DMS153 (cell line): ENCODE data around the gene OR1S1.
"Not testable (repeated sequence)": the region's sequence is repeated elsewhere in the genome, so short reads cannot be mapped to it uniquely, and the experiment has no call there.

ENCODE experiments used
- DNase-seq: peaks from one replicate; lab custom pipeline; 2025; lab: John Stamatoyannopoulos, UW

OR1S1 gene

DNA sequence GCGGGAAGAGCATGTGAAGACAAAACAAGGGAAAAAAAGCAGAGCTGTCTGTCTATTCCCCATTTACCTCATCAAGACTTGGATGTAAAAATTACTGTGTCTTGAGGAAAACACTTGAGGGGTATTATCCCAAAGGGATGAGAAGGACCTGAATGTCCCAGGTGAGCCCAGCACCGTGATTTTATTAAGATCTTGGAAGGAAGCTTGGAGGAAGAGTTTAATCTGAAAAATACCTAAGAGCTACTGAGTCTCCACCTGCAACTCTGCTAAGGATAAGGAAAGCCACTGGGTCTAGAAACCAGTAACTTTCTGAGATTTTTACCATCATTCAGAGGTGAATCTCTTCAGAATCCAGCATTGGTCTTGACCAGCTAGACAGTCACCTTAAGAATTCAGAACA is at the start of gene OR1S1:
Gene OR1S1, plus strand, starts transcription at position 301 of the 400 bp plus-strand sequence.
- not testable (repeated sequence) for DNase-seq

GRCh38 chr11:58164389-58164788 is 48.1 kb upstream of the OR1S1 start:
- no peak for DNase-seq

- DNase-seq, result no peak
Observed at GRCh38 chr11:58164990-58165389, 47.5 kb upstream of the OR1S1 start.

DNA sequence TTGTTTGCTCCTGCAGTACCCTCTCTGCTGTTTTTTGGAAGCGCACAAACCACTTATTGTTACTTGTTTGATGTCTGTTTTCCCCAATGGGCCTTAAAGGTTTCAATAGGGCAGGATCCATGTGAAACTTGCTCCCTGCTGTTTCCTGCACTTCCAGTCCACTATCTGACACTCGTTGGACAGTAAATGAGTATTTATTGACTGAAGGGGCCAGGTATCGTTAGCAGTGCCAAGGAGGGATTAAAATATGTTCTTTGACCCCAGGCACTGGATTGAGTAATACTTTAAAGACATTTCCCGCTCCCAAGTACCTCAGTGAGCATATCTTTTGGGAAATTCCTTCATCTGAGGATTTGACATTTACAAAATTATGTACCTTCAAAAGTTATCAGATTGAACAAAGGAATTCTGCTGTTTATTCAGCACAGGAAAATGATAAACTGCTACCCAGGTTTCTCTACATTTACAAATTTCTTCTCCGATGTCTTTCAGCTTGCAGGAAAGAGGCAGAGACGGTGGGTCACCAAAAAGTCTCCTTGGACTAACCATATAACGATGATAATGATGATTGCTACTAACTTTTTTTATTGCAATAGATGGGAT is 46.9 kb upstream of the OR1S1 start:
- no peak for DNase-seq

DNA sequence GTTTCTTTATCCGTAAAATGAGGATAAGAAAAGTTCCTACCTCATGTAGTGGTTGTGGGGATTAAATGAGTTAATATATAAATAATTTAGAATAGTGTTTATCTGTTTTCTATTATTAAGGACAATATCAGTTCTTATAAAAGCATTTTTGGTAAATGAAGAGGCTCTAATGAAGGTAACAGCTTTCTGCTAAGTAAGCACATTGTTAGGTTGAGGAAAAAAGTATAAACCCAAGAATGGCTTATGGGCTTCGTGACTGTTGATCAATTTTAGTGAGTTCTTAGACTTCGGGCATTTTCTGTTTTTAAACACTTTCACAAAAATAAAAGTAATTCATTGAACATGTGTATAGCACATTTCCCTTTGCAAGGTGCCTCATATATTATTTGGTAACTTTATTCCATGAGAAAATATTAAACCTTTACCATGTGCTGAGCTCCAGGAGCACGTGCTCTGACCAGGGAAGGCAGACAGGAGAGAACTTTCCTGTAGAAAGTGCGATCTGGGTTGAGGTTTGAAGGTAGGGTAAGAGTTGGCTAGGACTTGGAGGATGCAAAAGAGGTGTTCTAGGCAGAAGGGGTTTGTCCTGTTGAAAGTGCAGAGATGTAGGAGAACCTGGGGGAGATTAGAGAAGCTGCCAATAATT is 35.0 kb upstream of the OR1S1 start:
- no peak for DNase-seq

DNA sequence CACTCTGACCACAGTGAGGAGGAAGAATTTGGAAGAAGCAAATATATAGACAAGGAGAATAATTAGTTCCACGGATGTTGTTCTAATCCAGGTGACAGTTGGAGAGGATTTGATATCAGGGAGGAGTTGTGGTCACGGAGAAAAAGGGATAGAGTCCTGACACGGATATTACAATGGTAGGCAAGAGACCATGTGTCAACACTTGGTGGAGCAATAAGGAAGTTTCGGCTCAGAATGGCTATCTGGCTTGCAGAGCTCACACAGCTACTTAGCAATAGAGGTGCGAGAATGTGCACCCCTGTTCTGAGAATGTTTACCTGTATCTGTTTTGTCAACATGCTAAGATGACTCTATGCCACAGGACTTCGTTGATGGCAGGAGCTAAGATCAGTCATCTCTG is 34.1 kb upstream of the OR1S1 start:
- no peak for DNase-seq

DNA sequence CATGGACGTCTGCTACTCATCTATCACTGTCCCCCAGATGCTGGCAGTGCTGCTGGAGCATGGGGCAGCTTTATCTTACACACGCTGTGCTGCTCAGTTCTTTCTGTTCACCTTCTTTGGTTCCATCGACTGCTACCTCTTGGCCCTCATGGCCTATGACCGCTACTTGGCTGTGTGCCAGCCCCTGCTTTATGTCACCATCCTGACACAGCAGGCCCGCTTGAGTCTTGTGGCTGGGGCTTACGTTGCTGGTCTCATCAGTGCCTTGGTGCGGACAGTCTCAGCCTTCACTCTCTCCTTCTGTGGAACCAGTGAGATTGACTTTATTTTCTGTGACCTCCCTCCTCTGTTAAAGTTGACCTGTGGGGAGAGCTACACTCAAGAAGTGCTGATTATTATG is 32.9 kb upstream of the OR1S1 start:
- DNase-seq, result no peak

DNA sequence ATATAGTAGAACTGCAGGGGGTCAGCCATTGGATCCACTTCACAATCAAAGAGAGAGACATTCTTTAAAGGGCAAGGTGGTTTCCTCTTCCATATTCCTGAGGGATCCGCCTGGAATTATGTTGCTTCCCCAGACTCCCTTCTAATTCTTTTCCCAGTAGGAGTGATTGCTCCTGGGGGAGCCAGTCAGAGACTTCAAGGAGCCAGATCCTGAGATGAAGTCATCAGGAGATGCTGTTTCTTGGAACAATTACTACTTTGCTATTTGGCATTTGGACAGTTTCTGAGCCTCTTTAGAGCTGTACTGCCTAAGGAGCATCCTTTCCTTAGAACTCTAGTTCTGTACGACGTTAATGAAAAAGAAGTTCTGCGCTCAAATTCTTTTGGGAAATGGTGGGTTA is 25.6 kb upstream of the OR1S1 start:
- no peak for DNase-seq

DNA sequence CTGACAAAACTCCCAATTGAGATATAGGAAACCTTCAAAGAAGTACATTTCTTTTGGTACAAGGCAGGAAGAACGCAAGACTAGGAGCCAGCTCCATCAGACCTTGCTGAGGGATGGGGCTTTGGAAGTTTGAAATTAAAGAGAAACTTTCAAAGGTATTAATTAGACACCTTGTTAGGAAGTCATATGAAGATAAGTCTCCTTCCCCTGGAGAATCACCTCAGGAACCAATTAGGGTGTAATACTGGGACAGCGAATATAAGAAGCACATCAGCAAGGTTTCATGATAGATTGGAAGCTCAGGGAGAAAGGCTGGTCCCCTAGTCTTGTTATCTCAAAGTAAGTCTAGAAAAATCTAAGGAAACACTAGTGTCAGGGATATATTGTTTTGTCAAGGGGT is 23.8 kb upstream of the OR1S1 start, which contains the start of gene OR9Q2:
Gene OR9Q2, plus strand, starts transcription at position 301 of the 400 bp plus-strand sequence. CDS start 1,421 bp downstream, outside the sequence.
- DNase-seq, result no peak

DNA sequence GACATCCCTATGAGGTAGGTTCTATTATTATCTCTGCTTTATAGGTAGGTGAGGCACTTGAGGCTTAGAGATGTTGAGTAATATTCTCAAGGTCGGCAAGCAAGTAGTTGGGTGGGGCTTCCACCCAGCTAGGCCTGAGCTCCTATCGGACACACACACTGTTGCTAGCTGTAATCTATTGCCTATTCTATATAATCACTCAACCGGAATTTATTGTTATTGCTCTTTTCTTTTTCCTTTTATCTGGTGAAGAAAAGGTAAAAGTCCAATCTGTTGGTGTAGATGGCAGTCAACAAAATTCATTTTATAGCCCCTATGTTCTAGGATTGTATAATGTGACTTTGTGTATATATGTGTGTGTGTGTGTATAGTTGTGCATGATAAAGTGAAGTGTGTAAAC is 20.3 kb upstream of the OR1S1 start:
- no peak for DNase-seq

DNA sequence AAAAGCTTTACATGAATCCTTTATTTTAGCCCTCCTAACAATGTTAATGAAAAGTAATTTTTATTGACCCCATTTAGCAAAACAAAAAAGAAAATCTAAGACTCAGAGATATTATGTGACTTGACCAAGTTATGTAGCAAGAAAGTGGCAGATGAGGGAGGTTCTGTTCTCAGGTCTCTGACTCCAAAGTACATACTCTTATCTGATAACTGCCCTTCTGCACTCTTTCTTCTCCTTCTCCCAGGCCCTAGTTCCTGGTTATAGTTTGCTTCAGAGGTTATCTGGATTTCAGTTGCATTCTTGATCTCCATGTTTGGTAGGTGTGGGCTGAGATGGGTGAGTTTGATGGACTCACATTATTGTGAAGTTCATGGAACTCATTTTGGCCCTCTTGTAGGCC is 19.1 kb upstream of the OR1S1 start:
- DNase-seq, result no peak

GRCh38 chr11:58195939-58196338 is 16.6 kb upstream of the OR1S1 start:
- DNase-seq, result no peak

DNA sequence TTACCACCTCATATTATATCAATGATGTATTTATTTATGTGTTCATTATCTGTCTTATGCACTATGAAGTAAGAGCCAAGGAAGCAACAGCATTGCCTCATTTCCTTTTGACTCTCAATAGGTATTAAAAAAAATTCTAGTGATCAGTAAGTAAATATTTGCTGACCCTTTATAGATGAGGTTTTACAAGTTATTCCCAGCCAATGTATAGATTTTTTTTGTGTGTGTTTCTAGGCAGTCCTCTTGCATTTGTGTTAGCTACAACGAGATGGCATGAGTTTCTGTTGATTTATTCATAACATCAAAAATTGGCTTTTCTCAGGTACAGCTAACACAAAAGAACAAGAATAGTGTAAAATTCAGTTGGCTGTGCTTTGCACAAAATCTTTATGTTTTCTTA is 13.2 kb upstream of the OR1S1 start:
- no peak for DNase-seq

DNA sequence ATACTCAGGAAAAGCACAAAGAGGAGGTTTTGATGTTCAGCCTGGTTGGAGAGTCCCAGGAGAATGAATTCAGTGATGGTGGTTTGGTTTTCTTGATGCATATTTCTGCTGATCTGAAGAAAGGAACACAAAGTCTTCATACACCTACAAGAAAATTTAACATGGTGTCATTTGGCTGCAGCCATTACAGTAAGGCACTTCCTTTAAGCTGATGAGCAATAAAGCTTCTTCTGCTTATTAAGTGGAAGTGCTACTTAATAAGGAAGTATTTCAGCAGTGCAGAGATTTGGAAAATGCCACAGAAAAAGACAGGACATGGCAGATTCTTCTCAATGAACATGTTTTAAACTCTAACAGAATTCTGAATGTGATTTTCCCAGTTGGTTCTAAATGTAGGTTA is 8.5 kb upstream of the OR1S1 start, which contains the start of gene OR1S2:
Gene OR1S2, minus strand, starts transcription at position 101 of the 400 bp plus-strand sequence. Its CDS starts 0 bp downstream, at position 101.
- DNase-seq, result no peak

- no peak for DNase-seq
Observed at GRCh38 chr11:58216476-58216875, 4.0 kb downstream of the OR1S1 start.

DNA sequence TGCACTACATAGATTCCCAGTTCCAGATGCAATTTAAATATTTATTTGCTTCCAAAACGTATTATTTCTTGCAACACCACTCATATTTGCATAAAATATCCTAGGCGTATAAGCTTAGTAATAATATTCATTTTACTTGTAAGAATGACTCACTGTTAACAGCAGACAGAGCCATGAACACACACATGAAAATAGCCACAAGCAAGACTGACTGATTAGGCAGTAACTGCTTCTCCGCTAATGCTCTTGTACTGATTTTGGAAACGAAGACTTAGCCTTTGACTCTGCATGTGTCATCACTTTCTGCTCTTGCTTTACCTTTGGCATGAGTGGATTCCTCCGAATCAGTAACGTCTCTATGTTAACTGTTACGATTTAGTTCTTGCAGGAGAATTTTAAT is 10.2 kb downstream of the OR1S1 start:
- no peak for DNase-seq

GRCh38 chr11:58227956-58228615 is 15.6 kb downstream of the OR1S1 start:
- no peak for DNase-seq

DNA sequence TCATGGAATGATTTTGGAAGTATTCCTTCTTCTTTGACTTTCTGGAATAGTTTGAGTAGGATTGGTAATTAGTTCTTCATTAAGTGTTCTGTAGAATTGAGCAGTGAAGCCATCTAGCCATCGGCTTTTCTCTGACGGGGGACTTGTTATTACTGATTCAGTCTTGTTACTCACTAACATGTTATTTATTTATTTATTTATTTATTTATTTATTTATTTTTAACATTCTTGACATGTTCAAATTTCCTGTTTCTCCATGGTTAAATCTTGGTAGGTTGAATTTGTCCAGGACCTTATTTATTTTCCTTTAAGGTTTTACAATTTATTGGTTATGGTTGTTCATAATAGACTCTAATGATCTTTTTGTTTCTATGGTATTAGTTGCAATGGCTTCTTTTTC is 31.4 kb downstream of the OR1S1 start:
- DNase-seq, result no peak

- DNase-seq, result no peak
Observed at GRCh38 chr11:58254936-58255335, 42.4 kb downstream of the OR1S1 start.

GRCh38 chr11:58259983-58260382 is 47.5 kb downstream of the OR1S1 start:
- DNase-seq, result no peak
